Measurements from ENCODE around the gene NR2F1-AS1.

- no peak for TF ChIP-seq POLR2AphosphoS5 (IDR thresholded peaks at IDR 0.05; ENCODE audit: insufficient read depth, low read depth, low read length)
- no peak for TF ChIP-seq CTCF (IDR thresholded peaks at IDR 0.05; ENCODE audit: extremely low read depth in 1 of 2, insufficient read depth in 1 of 2, low read depth in 1 of 2, low read length in 2 of 2)
- TF ChIP-seq POLR2A (IDR thresholded peaks at IDR 0.05; ENCODE audit: low read depth, low read length): no peak
- TF ChIP-seq FOS (IDR thresholded peaks at IDR 0.05; ENCODE audit: borderline replicate concordance, insufficient read depth, low read length): no peak
- TF ChIP-seq, protein P1, sequence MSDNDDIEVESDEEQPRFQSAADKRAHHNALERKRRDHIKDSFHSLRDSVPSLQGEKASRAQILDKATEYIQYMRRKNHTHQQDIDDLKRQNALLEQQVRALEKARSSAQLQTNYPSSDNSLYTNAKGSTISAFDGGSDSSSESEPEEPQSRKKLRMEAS (IDR thresholded peaks at IDR 0.05; ENCODE audit: insufficient read depth, insufficient read length): no peak
- TF ChIP-seq EZH2 (IDR thresholded peaks at IDR 0.05; ENCODE audit: borderline replicate concordance, low read depth, low read length, severe bottlenecking): no peak
- no peak for TF ChIP-seq GATA2 (IDR thresholded peaks at IDR 0.05; ENCODE audit: insufficient read depth, insufficient read length, low read depth, low read length)
These were observed 149.8 kb downstream of the NR2F1-AS1 start for GRCh38 chr5:93431250-93431649.
